HEK293 (cell line): ENCODE measurements around the gene CNR1.

Experiments used
- CTCF ChIA-PET: fragments of 350-600 bp; formaldehyde crosslinking; extraction: SDS; loops from one replicate; lab custom pipeline; 2021; ENCODE audit warnings: antibody characterized with exemption; lab: Yijun Ruan, JAX
- POLR2A ChIA-PET: fragments of 300-600 bp; formaldehyde crosslinking; extraction: SDS; loops from one replicate; lab custom pipeline; 2020; ENCODE audit warnings: antibody characterized with exemption, inconsistent platforms; lab: Yijun Ruan, JAX
- H3K27ac ChIP-seq: fragments of 200-500 bp; sonication (Bioruptor generic); 2 replicates; pipeline ENCODE4 v1.5.1; 2014; ENCODE audit warnings: low read depth, low read length, control low read depth, inconsistent platforms; ENCODE audit errors: extremely low read depth
- H3K36me3 ChIP-seq, 2 experiments: fragments of 200-500 bp in 1 of 2; sonication (Bioruptor generic) in 1 of 2; 1 replicate in 1 of 2; 2 replicates in 1 of 2; pipeline ENCODE4 v1.5.1; 2014 to 2017; ENCODE audit warnings: inconsistent platforms in 2 of 2, low read length in 2 of 2; ENCODE audit not compliant: control insufficient read depth in 2 of 2, insufficient read depth in 1 of 2
- H3K4me1 ChIP-seq: fragments of 200-500 bp; sonication (Bioruptor generic); 2 replicates; pipeline ENCODE4 v1.5.1; 2014; ENCODE audit warnings: mild to moderate bottlenecking, low read length, inconsistent platforms; ENCODE audit not compliant: control insufficient read depth, insufficient read depth
- H3K4me3 ChIP-seq: 2 replicates; pipeline ENCODE4 v1.5.1; 2011; ENCODE audit warnings: low read depth, mild to moderate bottlenecking, control low read depth, low read length, moderate library complexity
- H3K9me3 ChIP-seq: fragments of 200-500 bp; sonication (Bioruptor generic); 2 replicates; pipeline ENCODE4 v1.5.1; 2014; ENCODE audit warnings: low read depth, low read length, inconsistent platforms; ENCODE audit not compliant: control insufficient read depth, insufficient read depth
- BCL11A ChIP-seq: fragments of 450-650 bp; formaldehyde crosslinking; IDR thresholded peaks from 2 replicates; pipeline ENCODE4 v1.5.1; 2016; ENCODE audit warnings: low read depth, missing biosample characterization, missing genetic modification characterization
- GLI2 ChIP-seq: fragments of 450-650 bp; formaldehyde crosslinking; IDR thresholded peaks from 2 replicates; pipeline ENCODE4; 2017; ENCODE audit warnings: missing biosample characterization, missing genetic modification characterization, low read depth, borderline replicate concordance
- KLF1 ChIP-seq: fragments of 450-650 bp; formaldehyde crosslinking; IDR thresholded peaks from 2 replicates; pipeline ENCODE4 v1.5.1; 2016; ENCODE audit warnings: missing biosample characterization, missing genetic modification characterization
- KLF10 ChIP-seq: fragments of 450-650 bp; IDR thresholded peaks from 2 replicates; pipeline ENCODE4 v1.5.1; 2018; ENCODE audit warnings: missing biosample characterization, mild to moderate bottlenecking, missing genetic modification characterization
- OVOL3 ChIP-seq: fragments of 450-650 bp; formaldehyde crosslinking; IDR thresholded peaks from 2 replicates; pipeline ENCODE4 v1.5.1; 2016; ENCODE audit warnings: missing biosample characterization, missing genetic modification characterization
- SCRT1 ChIP-seq: fragments of 450-650 bp; formaldehyde crosslinking; IDR thresholded peaks from 2 replicates; pipeline ENCODE4 v1.5.1; 2016; ENCODE audit warnings: missing biosample characterization, missing genetic modification characterization, borderline replicate concordance
- YY2 ChIP-seq: fragments of 450-650 bp; formaldehyde crosslinking; IDR thresholded peaks from 2 replicates; pipeline ENCODE4 v1.5.1; 2016; ENCODE audit warnings: missing biosample characterization, missing genetic modification characterization
- ZFP37 ChIP-seq: fragments of 450-650 bp; formaldehyde crosslinking; IDR thresholded peaks from 2 replicates; pipeline ENCODE4 v1.5.1; 2016; ENCODE audit warnings: missing biosample characterization, missing genetic modification characterization
- ZFP69B ChIP-seq: fragments of 450-650 bp; formaldehyde crosslinking; IDR thresholded peaks from 2 replicates; pipeline ENCODE4 v1.5.1; 2016; ENCODE audit warnings: missing biosample characterization, missing genetic modification characterization
- ZNF138 ChIP-seq: fragments of 450-650 bp; formaldehyde crosslinking; IDR thresholded peaks from 2 replicates; pipeline ENCODE4 v1.5.1; 2016; ENCODE audit warnings: missing biosample characterization, missing genetic modification characterization, borderline replicate concordance
- ZNF174 ChIP-seq: fragments of 450-650 bp; formaldehyde crosslinking; IDR thresholded peaks from 2 replicates; pipeline ENCODE4 v1.5.0; 2017; ENCODE audit warnings: missing biosample characterization, mild to moderate bottlenecking, missing genetic modification characterization
- ZNF274 ChIP-seq, 2 experiments: fragments of 200-500 bp in 1 of 2; fragments of 450-650 bp in 1 of 2; sonication (Bioruptor generic) in 1 of 2; formaldehyde crosslinking in 1 of 2; IDR thresholded peaks; 2 replicates each; pipeline versions ENCODE4 v1.5.1 to v1.6.1; 2014 to 2016; ENCODE audit warnings: borderline replicate concordance in 1 of 2, inconsistent platforms in 1 of 2, low read length in 1 of 2, missing biosample characterization in 1 of 2, missing genetic modification characterization in 1 of 2
- ZNF37A ChIP-seq: fragments of 450-650 bp; IDR thresholded peaks from 2 replicates; pipeline ENCODE4 v1.5.1; 2018; ENCODE audit warnings: missing biosample characterization, missing genetic modification characterization
- ZNF404 ChIP-seq: fragments of 450-650 bp; formaldehyde crosslinking; IDR thresholded peaks from 2 replicates; pipeline ENCODE4 v1.5.1; 2017; ENCODE audit warnings: missing biosample characterization, missing genetic modification characterization
- ZNF560 ChIP-seq: fragments of 450-650 bp; formaldehyde crosslinking; IDR thresholded peaks from 2 replicates; pipeline ENCODE4 v1.5.1; 2017; ENCODE audit warnings: missing biosample characterization, missing genetic modification characterization, borderline replicate concordance
- ZNF626 ChIP-seq: fragments of 450-650 bp; sonication (Bioruptor Pico); formaldehyde crosslinking; IDR thresholded peaks from 2 replicates; pipeline ENCODE4 v1.5.1; 2018; ENCODE audit warnings: missing biosample characterization, missing genetic modification characterization, inconsistent platforms
- ZNF830 ChIP-seq: fragments of 450-650 bp; IDR thresholded peaks from 2 replicates; pipeline ENCODE4 v1.5.0; 2018; ENCODE audit warnings: missing biosample characterization, missing genetic modification characterization, low read depth, mild to moderate bottlenecking, moderate library complexity
- ZXDB ChIP-seq: fragments of 450-650 bp; formaldehyde crosslinking; IDR thresholded peaks from 2 replicates; pipeline ENCODE4 v1.5.1; 2016; ENCODE audit warnings: missing biosample characterization, missing genetic modification characterization
- TF ChIP-seq, protein P1 (sequence below): fragments of 450-650 bp; formaldehyde crosslinking; IDR thresholded peaks from 2 replicates; pipeline ENCODE4 v1.5.1; 2016; ENCODE audit warnings: missing biosample characterization, missing genetic modification characterization
- TF ChIP-seq, protein P2 (sequence below): fragments of 450-650 bp; formaldehyde crosslinking; IDR thresholded peaks from 2 replicates; pipeline ENCODE4 v1.5.1; 2016; ENCODE audit warnings: missing biosample characterization, missing genetic modification characterization
- TF ChIP-seq, protein P3 (sequence below): fragments of 450-650 bp; formaldehyde crosslinking; IDR thresholded peaks from 2 replicates; pipeline ENCODE4 v1.5.1; 2016; ENCODE audit warnings: missing biosample characterization, missing genetic modification characterization
- TF ChIP-seq, protein P4 (sequence below): fragments of 450-650 bp; formaldehyde crosslinking; IDR thresholded peaks from 2 replicates; pipeline ENCODE4 v1.5.1; 2016; ENCODE audit warnings: missing biosample characterization, missing genetic modification characterization
- TF ChIP-seq, protein P5 (sequence below): fragments of 450-650 bp; formaldehyde crosslinking; IDR thresholded peaks from 2 replicates; pipeline ENCODE4 v1.5.1; 2016; ENCODE audit warnings: missing biosample characterization, missing genetic modification characterization, borderline replicate concordance

The CNR1 gene

DNA sequence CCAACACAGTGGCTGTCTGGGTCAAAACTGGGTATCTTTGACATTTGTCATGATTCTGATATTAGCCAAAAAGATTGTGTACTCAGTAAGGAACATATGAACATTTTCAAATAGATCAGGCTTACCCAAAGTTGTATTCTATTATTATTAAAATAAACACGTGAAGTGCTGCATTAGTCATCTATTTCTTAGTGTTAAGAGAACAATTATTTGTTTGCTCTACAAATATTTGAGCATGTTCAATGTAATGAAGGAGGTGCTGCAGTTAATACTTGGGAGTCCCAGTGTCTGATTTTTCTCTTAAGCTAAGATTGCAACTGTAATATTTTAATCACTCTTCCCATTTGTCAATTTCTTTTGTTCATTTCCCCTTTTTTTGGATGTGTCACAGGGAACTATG lies 28.2 kb downstream of the CNR1 start (continued):
- TF ChIP-seq, protein P1, sequence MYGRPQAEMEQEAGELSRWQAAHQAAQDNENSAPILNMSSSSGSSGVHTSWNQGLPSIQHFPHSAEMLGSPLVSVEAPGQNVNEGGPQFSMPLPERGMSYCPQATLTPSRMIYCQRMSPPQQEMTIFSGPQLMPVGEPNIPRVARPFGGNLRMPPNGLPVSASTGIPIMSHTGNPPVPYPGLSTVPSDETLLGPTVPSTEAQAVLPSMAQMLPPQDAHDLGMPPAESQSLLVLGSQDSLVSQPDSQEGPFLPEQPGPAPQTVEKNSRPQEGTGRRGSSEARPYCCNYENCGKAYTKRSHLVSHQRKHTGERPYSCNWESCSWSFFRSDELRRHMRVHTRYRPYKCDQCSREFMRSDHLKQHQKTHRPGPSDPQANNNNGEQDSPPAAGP (tag by site-specific recombination), result no peak
- TF ChIP-seq ZXDB (tag by site-specific recombination) (no peak), ZNF626 (tag by site-specific recombination) (no peak), BCL11A (tag by site-specific recombination) (no peak), ZNF37A (tag by site-specific recombination) (no peak), ZNF274 (IDR thresholded peaks at IDR 0.05; ENCODE audit: low read length) (no peak), ZNF274 (tag by site-specific recombination; IDR thresholded peaks at IDR 0.05; ENCODE audit: borderline replicate concordance) (no peak), YY2 (tag by site-specific recombination) (no peak), ZNF560 (tag by site-specific recombination) (no peak)

DNA sequence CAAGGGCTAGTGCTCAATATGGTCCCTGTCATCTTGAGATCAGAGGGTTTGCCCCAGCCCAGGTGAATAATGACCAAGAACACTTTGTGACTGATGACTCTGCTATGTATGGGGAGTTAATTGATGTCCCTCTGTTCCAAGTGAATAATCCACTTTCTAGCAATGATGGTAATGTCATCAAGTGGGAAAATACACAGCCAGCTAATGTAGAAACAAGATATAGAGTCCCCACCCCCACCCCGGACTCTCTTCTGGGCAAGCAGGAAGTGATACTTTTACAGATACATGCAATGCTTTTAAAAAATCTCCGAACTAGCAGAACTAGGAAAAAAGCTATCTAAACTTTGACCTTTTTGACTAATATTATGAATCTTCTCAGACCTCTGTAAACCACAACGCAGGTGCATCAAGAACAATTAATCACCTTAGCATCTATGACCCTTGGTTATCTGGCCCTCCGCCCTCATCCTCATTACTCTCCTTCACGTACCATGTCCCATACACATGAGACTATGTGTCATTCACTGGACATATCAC lies 30.5 kb downstream of the CNR1 start:
- no peaks in the 10 kb centered on the region for H3K36me3 ChIP-seq
- ChIA-PET CTCF (interaction anchor here (0.7 kb wide), 1 partner anchor 987 kb away, joined by 6 read pairs; no protein-coding TSS in a partner anchor), POLR2A (no interaction called here)

More for the DNA sequence above, 30.5 kb downstream of the CNR1 start:
- no peaks in the 10 kb centered on the region for H3K4me1 ChIP-seq
- H3K4me3 ChIP-seq, result no peak overlapping the region
- no peak overlapping the region for H3K27ac ChIP-seq
- no peaks in the 10 kb centered on the region for H3K9me3 ChIP-seq
- TF ChIP-seq KLF10 (tag by site-specific recombination) (no peak), SCRT1 (tag by site-specific recombination) (no peak), OVOL3 (tag by site-specific recombination) (no peak), KLF1 (tag by site-specific recombination) (no peak), ZFP69B (tag by site-specific recombination) (no peak), ZNF174 (tag by site-specific recombination) (no peak), GLI2 (tag by site-specific recombination) (no peak), ZNF138 (tag by site-specific recombination) (no peak), ZNF404 (tag by site-specific recombination) (no peak), ZNF830 (tag by site-specific recombination) (no peak), ZFP37 (tag by site-specific recombination) (no peak)
- TF ChIP-seq, protein P2, sequence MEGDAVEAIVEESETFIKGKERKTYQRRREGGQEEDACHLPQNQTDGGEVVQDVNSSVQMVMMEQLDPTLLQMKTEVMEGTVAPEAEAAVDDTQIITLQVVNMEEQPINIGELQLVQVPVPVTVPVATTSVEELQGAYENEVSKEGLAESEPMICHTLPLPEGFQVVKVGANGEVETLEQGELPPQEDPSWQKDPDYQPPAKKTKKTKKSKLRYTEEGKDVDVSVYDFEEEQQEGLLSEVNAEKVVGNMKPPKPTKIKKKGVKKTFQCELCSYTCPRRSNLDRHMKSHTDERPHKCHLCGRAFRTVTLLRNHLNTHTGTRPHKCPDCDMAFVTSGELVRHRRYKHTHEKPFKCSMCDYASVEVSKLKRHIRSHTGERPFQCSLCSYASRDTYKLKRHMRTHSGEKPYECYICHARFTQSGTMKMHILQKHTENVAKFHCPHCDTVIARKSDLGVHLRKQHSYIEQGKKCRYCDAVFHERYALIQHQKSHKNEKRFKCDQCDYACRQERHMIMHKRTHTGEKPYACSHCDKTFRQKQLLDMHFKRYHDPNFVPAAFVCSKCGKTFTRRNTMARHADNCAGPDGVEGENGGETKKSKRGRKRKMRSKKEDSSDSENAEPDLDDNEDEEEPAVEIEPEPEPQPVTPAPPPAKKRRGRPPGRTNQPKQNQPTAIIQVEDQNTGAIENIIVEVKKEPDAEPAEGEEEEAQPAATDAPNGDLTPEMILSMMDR (tag by site-specific recombination), result no peak
- TF ChIP-seq, protein P3, sequence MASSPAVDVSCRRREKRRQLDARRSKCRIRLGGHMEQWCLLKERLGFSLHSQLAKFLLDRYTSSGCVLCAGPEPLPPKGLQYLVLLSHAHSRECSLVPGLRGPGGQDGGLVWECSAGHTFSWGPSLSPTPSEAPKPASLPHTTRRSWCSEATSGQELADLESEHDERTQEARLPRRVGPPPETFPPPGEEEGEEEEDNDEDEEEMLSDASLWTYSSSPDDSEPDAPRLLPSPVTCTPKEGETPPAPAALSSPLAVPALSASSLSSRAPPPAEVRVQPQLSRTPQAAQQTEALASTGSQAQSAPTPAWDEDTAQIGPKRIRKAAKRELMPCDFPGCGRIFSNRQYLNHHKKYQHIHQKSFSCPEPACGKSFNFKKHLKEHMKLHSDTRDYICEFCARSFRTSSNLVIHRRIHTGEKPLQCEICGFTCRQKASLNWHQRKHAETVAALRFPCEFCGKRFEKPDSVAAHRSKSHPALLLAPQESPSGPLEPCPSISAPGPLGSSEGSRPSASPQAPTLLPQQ, result no peak
- TF ChIP-seq, protein P4, sequence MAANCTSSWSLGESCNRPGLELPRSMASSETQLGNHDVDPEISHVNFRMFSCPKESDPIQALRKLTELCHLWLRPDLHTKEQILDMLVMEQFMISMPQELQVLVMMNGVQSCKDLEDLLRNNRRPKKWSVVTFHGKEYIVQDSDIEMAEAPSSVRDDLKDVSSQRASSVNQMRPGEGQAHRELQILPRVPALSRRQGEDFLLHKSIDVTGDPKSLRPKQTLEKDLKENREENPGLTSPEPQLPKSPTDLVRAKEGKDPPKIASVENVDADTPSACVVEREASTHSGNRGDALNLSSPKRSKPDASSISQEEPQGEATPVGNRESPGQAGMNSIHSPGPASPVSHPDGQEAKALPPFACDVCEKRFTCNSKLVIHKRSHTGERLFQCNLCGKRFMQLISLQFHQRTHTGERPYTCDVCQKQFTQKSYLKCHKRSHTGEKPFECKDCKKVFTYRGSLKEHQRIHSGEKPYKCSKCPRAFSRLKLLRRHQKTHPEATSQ, result no peak
- TF ChIP-seq, protein P5, sequence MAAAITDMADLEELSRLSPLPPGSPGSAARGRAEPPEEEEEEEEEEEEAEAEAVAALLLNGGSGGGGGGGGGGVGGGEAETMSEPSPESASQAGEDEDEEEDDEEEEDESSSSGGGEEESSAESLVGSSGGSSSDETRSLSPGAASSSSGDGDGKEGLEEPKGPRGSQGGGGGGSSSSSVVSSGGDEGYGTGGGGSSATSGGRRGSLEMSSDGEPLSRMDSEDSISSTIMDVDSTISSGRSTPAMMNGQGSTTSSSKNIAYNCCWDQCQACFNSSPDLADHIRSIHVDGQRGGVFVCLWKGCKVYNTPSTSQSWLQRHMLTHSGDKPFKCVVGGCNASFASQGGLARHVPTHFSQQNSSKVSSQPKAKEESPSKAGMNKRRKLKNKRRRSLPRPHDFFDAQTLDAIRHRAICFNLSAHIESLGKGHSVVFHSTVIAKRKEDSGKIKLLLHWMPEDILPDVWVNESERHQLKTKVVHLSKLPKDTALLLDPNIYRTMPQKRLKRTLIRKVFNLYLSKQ, result no peak
